Right lobe of liver (tissue), 4 donors: Measurements from ENCODE around the gene COA5.

ENCODE experiments used
- CTCF ChIP-seq, 4 donors: fragments of 200-600 bp in 3 of 4; fragments of 450-650 bp in 1 of 4; IDR thresholded peaks; one replicate each; pipeline versions ENCODE4 v1.5.1 to v1.8.0; 2016 to 2022; ENCODE audit warnings: antibody characterized with exemption in 4 of 4, mild to moderate bottlenecking in 2 of 4
- POLR2A ChIP-seq: fragments of 450-650 bp; IDR thresholded peaks from one replicate; pipeline ENCODE4 v1.6.1; 2017; ENCODE audit warnings: antibody characterized with exemption, mild to moderate bottlenecking
- donor health status: DM: no; HTN: no; CAD: no.
- donor health status: DM: no; HTN: no; CAD: no.
- donor health status: DM: no; HTN: yes; CAD: no.

- TF ChIP-seq POLR2A: no peak
- TF ChIP-seq CTCF (IDR thresholded peaks at IDR 0.05): no peak
These were observed 40.1 kb upstream of the COA5 start for GRCh38 chr2:98648451-98648850.
